GM12891 (cell line): Measurements from ENCODE around the gene MRPL55.

Experiments used
- PAX5 ChIP-seq: IDR thresholded peaks from 2 replicates; pipeline ENCODE4 v1.6.1; 2011; ENCODE audit warnings: low read length, moderate library complexity, mild to moderate bottlenecking; ENCODE audit not compliant: insufficient read depth, severe bottlenecking
- POLR2A ChIP-seq: IDR thresholded peaks from 2 replicates; pipeline ENCODE4 v1.6.1; 2011; ENCODE audit warnings: low read depth, low read length, control low read depth
- POLR2AphosphoS5 ChIP-seq: IDR thresholded peaks from 2 replicates; pipeline ENCODE4 v1.6.1; 2011; ENCODE audit warnings: low read depth, low read length, control low read depth
- POU2F2 ChIP-seq: IDR thresholded peaks from 2 replicates; pipeline ENCODE4 v1.6.1; 2011; ENCODE audit warnings: low read depth, mild to moderate bottlenecking, control low read depth, low read length, moderate library complexity
- SPI1 ChIP-seq: IDR thresholded peaks from 2 replicates; pipeline ENCODE4 v1.6.1; 2011; ENCODE audit warnings: low read depth, low read length, control low read depth
- TAF1 ChIP-seq: IDR thresholded peaks from 2 replicates; pipeline ENCODE4 v1.6.1; 2011; ENCODE audit warnings: low read depth, low read length, control low read depth

- no peak for TF ChIP-seq POLR2A
- no peak for TF ChIP-seq POLR2AphosphoS5
- no peak for TF ChIP-seq TAF1
- TF ChIP-seq POU2F2: no peak
- no peak for TF ChIP-seq SPI1
- no peak for TF ChIP-seq PAX5
These were observed 23.7 kb downstream of the MRPL55 start for GRCh38 chr1:228085287-228085951.
